Loucy (cell line): ENCODE data around the gene CELSR1.
A peak's percentile ranks its signal among the peaks of the same experiment; 100 is the strongest.

ENCODE experiments used
- H2AFZ ChIP-seq: fragments of 200-600 bp; sonication (generic); 2 replicates; pipeline ENCODE4 v1.6.0; 2016; ENCODE audit warnings: antibody characterized with exemption, mild to moderate bottlenecking, low read length, moderate library complexity
- H3F3A ChIP-seq: fragments of 200-600 bp; 2 replicates; pipeline ENCODE4 v1.6.0; 2016; ENCODE audit warnings: antibody characterized with exemption, low read depth, mild to moderate bottlenecking
- H3K27me3 ChIP-seq: fragments of 200-600 bp; sonication (generic); 2 replicates; pipeline ENCODE4 v1.6.1; 2014; ENCODE audit warnings: low read length, mild to moderate bottlenecking; ENCODE audit not compliant: insufficient read depth, poor library complexity, severe bottlenecking
- H3K36me3 ChIP-seq: fragments of 200-600 bp; sonication (generic); 2 replicates; pipeline ENCODE4 v1.6.1; 2016; ENCODE audit warnings: low read length; ENCODE audit not compliant: insufficient read depth
- H3K4me1 ChIP-seq: fragments of 200-600 bp; sonication (generic); 2 replicates; pipeline ENCODE4 v1.5.1; 2014; ENCODE audit warnings: low read length, mild to moderate bottlenecking; ENCODE audit not compliant: insufficient read depth, poor library complexity, severe bottlenecking
- H3K4me2 ChIP-seq: fragments of 200-600 bp; sonication (generic); 2 replicates; pipeline ENCODE4 v1.6.0; 2014; ENCODE audit warnings: antibody characterized with exemption, low read length, low read depth, mild to moderate bottlenecking; ENCODE audit not compliant: poor library complexity, severe bottlenecking
- H3K4me3 ChIP-seq: fragments of 200-600 bp; sonication (generic); 2 replicates; pipeline ENCODE4 v1.5.1; 2014; ENCODE audit warnings: low read length, mild to moderate bottlenecking, mixed read lengths; ENCODE audit not compliant: poor library complexity, severe bottlenecking
- H3K79me2 ChIP-seq: fragments of 200-600 bp; sonication (generic); 2 replicates; pipeline ENCODE4 v1.6.1; 2014; ENCODE audit warnings: low read length; ENCODE audit not compliant: insufficient read depth
- H3K9ac ChIP-seq: fragments of 200-600 bp; sonication (generic); 2 replicates; pipeline ENCODE4 v1.6.0; 2014; ENCODE audit warnings: mild to moderate bottlenecking, low read depth, low read length, moderate library complexity; ENCODE audit not compliant: poor library complexity, severe bottlenecking
- H3K9me2 ChIP-seq: fragments of 200-600 bp; sonication (generic); replicated peaks from 2 replicates; pipeline ENCODE4 v1.6.1; 2016; ENCODE audit warnings: low read depth, low read length, mixed read lengths
- H3K9me3 ChIP-seq: fragments of 200-600 bp; sonication (generic); 2 replicates; pipeline ENCODE4 v1.6.1; 2014; ENCODE audit warnings: mild to moderate bottlenecking, antibody characterized with exemption, low read length, low read depth; ENCODE audit not compliant: insufficient read depth
- H4K20me1 ChIP-seq: fragments of 200-600 bp; sonication (generic); 2 replicates; pipeline ENCODE4 v1.6.0; 2014; ENCODE audit warnings: antibody characterized with exemption, low read length, mild to moderate bottlenecking; ENCODE audit not compliant: insufficient read depth, poor library complexity, severe bottlenecking
- EZH2phosphoT487 ChIP-seq: fragments of 200-600 bp; IDR thresholded peaks from 2 replicates; pipeline ENCODE4 v1.6.1; 2018; ENCODE audit warnings: antibody characterized with exemption, mild to moderate bottlenecking, moderate library complexity, borderline replicate concordance
- TF ChIP-seq, protein P1 (sequence below): fragments of 200-600 bp; sonication (generic); conservative IDR thresholded peaks from 2 replicates; pipeline ENCODE4 v1.5.1; 2014; ENCODE audit warnings: mild to moderate bottlenecking, antibody characterized with exemption, low read length

The CELSR1 gene

GRCh38 chr22:46567471-46567870 is 30.1 kb upstream of the CELSR1 start:
- Histone ChIP-seq H3K4me3 (no peak overlapping the region), H4K20me1 (no peaks in the 10 kb centered on the region), H3K79me2 (no peaks in the 10 kb centered on the region), H3K4me2 (no peak overlapping the region), H3K4me1 (peaks cover 6% of the 10 kb centered on the region), H3K36me3 (no peaks in the 10 kb centered on the region), H3K27me3 (no peaks in the 10 kb centered on the region), H3K9ac (no peak overlapping the region), H2AFZ (no peak overlapping the region), H3K9me2 (no peaks in the 10 kb centered on the region), H3K9me3 (no peaks in the 10 kb centered on the region), H3F3A (no peaks in the 10 kb centered on the region)
- TF ChIP-seq EZH2phosphoT487 = no peak

DNA sequence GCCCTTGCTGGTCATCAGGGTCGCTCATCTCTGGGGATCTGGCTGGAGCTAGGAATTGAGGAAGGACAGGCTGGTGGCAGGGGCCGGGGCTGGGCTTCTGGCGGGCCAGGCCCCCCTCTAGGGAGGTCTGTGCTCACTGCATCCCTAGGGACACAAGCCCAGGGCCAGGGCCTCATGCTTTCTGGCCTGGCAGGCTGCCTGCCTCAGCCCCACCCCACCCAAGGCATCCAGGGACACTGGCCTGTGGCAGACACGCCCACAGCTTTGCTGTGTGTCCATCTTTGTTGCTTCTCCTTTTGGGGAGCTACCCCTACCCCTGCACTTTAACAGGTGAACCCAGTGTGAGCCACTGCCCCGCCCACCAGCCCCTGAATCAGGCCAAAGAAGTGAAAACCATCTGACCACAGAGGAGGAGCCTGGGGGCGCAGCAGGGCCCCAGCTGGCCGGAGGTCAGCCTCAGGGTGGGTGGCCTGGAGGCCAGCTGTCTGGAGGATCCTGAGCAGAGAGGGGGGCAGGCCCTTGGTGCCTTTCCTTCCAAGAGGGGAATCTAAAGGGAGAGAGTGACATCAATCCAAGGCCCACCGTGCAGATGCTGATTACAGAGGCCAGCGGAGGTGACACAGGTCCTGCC is 26.8 kb upstream of the CELSR1 start:
- no peak overlapping the region for H3K9ac ChIP-seq
- TF ChIP-seq, protein P1, sequence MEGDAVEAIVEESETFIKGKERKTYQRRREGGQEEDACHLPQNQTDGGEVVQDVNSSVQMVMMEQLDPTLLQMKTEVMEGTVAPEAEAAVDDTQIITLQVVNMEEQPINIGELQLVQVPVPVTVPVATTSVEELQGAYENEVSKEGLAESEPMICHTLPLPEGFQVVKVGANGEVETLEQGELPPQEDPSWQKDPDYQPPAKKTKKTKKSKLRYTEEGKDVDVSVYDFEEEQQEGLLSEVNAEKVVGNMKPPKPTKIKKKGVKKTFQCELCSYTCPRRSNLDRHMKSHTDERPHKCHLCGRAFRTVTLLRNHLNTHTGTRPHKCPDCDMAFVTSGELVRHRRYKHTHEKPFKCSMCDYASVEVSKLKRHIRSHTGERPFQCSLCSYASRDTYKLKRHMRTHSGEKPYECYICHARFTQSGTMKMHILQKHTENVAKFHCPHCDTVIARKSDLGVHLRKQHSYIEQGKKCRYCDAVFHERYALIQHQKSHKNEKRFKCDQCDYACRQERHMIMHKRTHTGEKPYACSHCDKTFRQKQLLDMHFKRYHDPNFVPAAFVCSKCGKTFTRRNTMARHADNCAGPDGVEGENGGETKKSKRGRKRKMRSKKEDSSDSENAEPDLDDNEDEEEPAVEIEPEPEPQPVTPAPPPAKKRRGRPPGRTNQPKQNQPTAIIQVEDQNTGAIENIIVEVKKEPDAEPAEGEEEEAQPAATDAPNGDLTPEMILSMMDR = no peak
- no peak for TF ChIP-seq EZH2phosphoT487
- no peaks in the 10 kb centered on the region for H4K20me1 ChIP-seq
- H3K27me3 ChIP-seq = no peaks in the 10 kb centered on the region
- H3K4me1 ChIP-seq = peaks cover 10% of the 10 kb centered on the region
- no peaks in the 10 kb centered on the region for H3K79me2 ChIP-seq
- peak overlapping the region; percentile 30; the same call in 1 of the 2 replicates for H2AFZ ChIP-seq
- no peaks in the 10 kb centered on the region for H3F3A ChIP-seq
- H3K9me3 ChIP-seq = no peaks in the 10 kb centered on the region
- peak overlapping the region; percentile 69 for H3K4me2 ChIP-seq
- H3K36me3 ChIP-seq = no peaks in the 10 kb centered on the region
- H3K9me2 ChIP-seq = no peaks in the 10 kb centered on the region
- H3K4me3 ChIP-seq = no peak overlapping the region

- no peaks in the 10 kb centered on the region for H3K36me3 ChIP-seq
- H3F3A ChIP-seq = no peaks in the 10 kb centered on the region
- no peaks in the 10 kb centered on the region for H3K79me2 ChIP-seq
- peak overlapping the region; percentile 75 for H2AFZ ChIP-seq
- H3K4me1 ChIP-seq = peaks cover 10% of the 10 kb centered on the region
- H3K4me2 ChIP-seq = peak overlapping the region; percentile 69
- TF ChIP-seq EZH2phosphoT487 = no peak
- TF ChIP-seq, protein P1 = peak; percentile 76
- peak overlapping the region; percentile 50 for H3K4me3 ChIP-seq
- no peak overlapping the region for H3K9ac ChIP-seq
- no peaks in the 10 kb centered on the region for H3K27me3 ChIP-seq
- no peaks in the 10 kb centered on the region for H3K9me2 ChIP-seq
- H4K20me1 ChIP-seq = no peaks in the 10 kb centered on the region
- H3K9me3 ChIP-seq = no peaks in the 10 kb centered on the region
These were observed 26.1 kb upstream of the CELSR1 start for GRCh38 chr22:46563381-46564083.
